Thyroid gland (tissue), 4 donors: Measurements from ENCODE around the gene SHANK3. TPM values are rescaled to one million over a fixed set of nuclear protein-coding genes. Genes with fewer than 3 reads are reported as not detected.

Experiments used
- DNase-seq, 2 donors: peaks; one replicate each; pipeline ENCODE4 v3.0.0-alpha.2; 2019
- H3K27ac ChIP-seq, 3 donors: fragments of 200-600 bp; sonication (generic); 1 replicate in 2 of 3; 2 replicates in 1 of 3; pipeline ENCODE4 v1.5.1; 2016 to 2019; ENCODE audit warnings: mild to moderate bottlenecking in 1 of 3, moderate library complexity in 1 of 3
- H3K27me3 ChIP-seq: fragments of 200-600 bp; sonication (generic); one replicate; pipeline ENCODE4 v1.5.1; 2019
- H3K36me3 ChIP-seq, 2 donors: fragments of 200-600 bp; sonication (generic); one replicate each; pipeline ENCODE4 v1.5.1; 2016 to 2019
- H3K4me1 ChIP-seq, 2 donors: fragments of 200-600 bp; sonication (generic); one replicate each; pipeline ENCODE4 v1.5.1; 2017 to 2019
- H3K4me3 ChIP-seq, 3 donors: fragments of 200-600 bp; sonication (generic); replicated peaks in 1 of 3; 1 replicate in 2 of 3; 2 replicates in 1 of 3; pipeline ENCODE4 v1.5.1; 2016; ENCODE audit warnings: mild to moderate bottlenecking in 1 of 3
- H3K9me3 ChIP-seq: fragments of 200-600 bp; sonication (generic); one replicate; pipeline ENCODE4 v1.5.1; 2017
- POLR2A ChIP-seq, 2 donors: fragments of 450-650 bp; IDR thresholded peaks; one replicate each; pipeline ENCODE4 v1.6.1; 2017; ENCODE audit warnings: antibody characterized with exemption in 2 of 2, mild to moderate bottlenecking in 2 of 2, moderate library complexity in 1 of 2
- WGBS, 2 donors: methylation state at CpG; one replicate each; pipeline ENCODE4 v1.1.5; 2017; 5-methylcytosine and 5-hydroxymethylcytosine counted together
- intact Hi-C: fragments of 100-400 bp; cut with DNase I; formaldehyde crosslinking; loops from one replicate; pipeline ENCODE4 v1.15.1; 2023
- total RNA-seq, 4 donors: library from RNA; depleted of rRNA; stranded (reverse); fragments of >200 nt; gene quantifications; one replicate each; pipeline ENCODE4 v1.2.3, GENCODE V29; 2016
- TF ChIP-seq, protein P1 (sequence below), 6 experiments: fragments of 200-600 bp in 3 of 6; fragments of 450-650 bp in 3 of 6; sonication (generic) in 3 of 6; IDR thresholded peaks; one replicate each; pipeline ENCODE4 v1.5.1; 2016 to 2019; ENCODE audit warnings: antibody characterized with exemption in 6 of 6, mild to moderate bottlenecking in 2 of 6, inconsistent platforms in 1 of 6, moderate library complexity in 1 of 6

The SHANK3 gene
- total RNA-seq, 4 donors from 2014 or later = 11.5 to 23.0 (median 17.7) TPM

DNA sequence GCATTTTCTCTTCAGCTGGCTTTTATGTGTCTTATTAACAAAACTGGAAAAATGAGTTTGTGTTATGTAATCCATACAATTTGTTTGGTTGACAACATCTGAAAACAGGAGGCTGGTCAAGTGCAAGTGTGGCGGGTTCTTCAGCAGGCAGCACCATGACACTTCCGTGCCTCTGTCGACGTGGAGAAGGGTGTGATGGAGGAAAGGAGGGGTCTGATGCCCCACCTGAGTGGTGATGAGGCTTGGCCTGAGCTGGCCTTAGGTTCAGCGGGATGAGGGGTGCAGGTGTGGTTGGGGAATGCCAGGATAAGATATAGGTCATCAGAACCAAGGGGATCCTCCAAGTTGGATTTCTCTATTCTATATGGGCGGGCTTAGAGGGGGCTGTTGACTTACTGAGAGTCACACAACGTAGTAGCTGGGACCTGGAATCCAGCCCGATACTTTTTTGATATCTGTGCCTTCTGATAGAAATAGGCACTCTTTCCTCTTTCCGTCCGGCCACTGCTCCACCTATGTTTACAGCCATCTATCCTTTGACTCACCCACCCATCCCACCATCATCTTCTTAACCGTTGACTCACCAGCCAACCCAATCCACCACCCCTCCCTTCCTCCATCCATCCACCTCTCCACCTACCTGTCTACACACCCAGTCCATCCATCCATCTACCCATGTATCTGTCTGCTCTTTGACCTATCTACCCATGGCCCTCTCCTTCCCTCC lies 29.0 kb downstream of the SHANK3 start:
- DNase-seq = no peak
- Histone ChIP-seq H3K9me3 (no peaks in the 10 kb centered on the region), H3K36me3 (no peaks in the 10 kb centered on the region), H3K27ac (no peak overlapping the region), H3K27me3 (no peaks in the 10 kb centered on the region), H3K4me1 (peaks cover 20 to 28% of the 10 kb centered on the region in 2 donors), H3K4me3 (no peak overlapping the region)
- WGBS, 2 donors = 81 to 84% methylated on average over 11 of the region's 11 CpGs
- intact Hi-C loops = no loop called here
- TF ChIP-seq POLR2A (IDR thresholded peaks at IDR 0.05) = no peak
- TF ChIP-seq, protein P1, sequence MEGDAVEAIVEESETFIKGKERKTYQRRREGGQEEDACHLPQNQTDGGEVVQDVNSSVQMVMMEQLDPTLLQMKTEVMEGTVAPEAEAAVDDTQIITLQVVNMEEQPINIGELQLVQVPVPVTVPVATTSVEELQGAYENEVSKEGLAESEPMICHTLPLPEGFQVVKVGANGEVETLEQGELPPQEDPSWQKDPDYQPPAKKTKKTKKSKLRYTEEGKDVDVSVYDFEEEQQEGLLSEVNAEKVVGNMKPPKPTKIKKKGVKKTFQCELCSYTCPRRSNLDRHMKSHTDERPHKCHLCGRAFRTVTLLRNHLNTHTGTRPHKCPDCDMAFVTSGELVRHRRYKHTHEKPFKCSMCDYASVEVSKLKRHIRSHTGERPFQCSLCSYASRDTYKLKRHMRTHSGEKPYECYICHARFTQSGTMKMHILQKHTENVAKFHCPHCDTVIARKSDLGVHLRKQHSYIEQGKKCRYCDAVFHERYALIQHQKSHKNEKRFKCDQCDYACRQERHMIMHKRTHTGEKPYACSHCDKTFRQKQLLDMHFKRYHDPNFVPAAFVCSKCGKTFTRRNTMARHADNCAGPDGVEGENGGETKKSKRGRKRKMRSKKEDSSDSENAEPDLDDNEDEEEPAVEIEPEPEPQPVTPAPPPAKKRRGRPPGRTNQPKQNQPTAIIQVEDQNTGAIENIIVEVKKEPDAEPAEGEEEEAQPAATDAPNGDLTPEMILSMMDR (IDR thresholded peaks at IDR 0.05) = no peak

DNA sequence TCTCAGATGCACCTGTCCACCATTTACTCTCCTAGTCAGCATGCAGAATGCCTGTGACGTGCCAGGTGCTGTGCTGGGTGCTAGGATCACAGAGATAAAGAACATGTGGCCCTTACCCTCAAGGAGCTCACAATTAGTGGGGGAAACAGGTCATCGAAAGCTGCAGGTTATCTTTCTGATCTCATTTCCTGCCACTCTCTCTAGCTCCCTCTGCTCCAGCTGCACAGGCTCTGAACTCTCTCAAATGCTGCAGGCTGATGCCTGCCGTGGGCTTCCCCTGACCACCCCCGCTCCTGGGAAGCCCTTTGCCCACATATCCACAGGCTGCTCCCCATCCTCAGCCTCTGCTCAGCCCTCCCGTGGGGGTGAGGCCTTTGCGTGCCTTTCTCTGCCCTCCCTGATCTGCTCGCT lies 29.6 kb downstream of the SHANK3 start:
- intact Hi-C loops = no loop called here
- Histone ChIP-seq H3K27ac (no peak overlapping the region), H3K4me3 (no peak overlapping the region), H3K36me3 (no peaks in the 10 kb centered on the region), H3K27me3 (no peaks in the 10 kb centered on the region), H3K9me3 (no peaks in the 10 kb centered on the region), H3K4me1 (peaks cover 15 to 22% of the 10 kb centered on the region in 2 donors)
- TF ChIP-seq, protein P1 (IDR thresholded peaks at IDR 0.05) = no peak
- no peak for DNase-seq
- WGBS, 2 donors = 70 to 73% methylated on average over 7 of the region's 7 CpGs

DNA sequence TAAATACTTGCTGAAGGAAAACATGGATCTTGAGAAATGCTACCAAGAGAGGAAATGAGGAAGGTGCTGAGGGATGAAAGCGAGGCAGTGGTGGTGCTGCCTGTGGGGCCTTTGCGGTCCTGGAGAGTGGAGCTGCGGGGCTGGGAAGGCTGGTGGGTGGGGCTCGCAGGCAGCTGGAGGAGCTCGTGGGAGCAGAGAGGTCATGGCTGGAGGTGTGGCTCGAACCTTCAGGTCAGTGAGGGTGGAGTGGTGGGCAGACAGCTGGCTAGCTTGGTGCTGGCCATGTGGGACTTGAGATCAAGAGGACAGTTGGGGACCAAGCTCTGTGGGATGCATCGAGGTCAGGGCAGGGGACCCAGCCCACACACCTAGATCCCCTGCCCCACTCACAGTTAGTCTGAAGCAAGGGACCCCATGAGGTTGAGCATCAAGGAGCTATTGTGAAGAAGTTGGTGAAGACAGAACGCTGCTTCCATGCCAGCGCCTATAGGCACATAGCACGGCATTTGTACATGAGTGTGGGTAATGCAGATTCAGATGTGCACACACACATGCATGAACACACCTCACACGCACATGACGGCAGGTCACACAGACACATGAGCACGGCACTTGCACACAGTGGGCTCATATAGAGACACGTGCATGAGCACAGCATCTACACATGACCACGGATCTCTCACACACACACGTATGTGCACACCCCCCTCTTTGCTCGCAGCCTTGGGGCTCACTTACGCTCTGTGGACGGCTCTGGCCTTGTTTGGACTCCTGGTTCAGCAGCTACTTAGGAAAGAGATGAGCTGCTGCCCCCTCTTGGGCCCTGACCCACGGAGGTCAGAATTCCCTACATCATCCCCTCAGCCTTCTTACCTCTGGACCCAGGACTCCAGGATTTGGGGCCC lies 30.4 kb downstream of the SHANK3 start:
- TF ChIP-seq, protein P1 (IDR thresholded peaks at IDR 0.05) = no peak
- TF ChIP-seq POLR2A (IDR thresholded peaks at IDR 0.05) = no peak
- DNase-seq = no peak
- no peaks in the 10 kb centered on the region for H3K36me3 ChIP-seq
- no peaks in the 10 kb centered on the region for H3K9me3 ChIP-seq
- intact Hi-C loops = no loop called here
- H3K4me3 ChIP-seq = no peak overlapping the region
- no peak overlapping the region for H3K27ac ChIP-seq
- 85 to 88% methylated on average over 20 of the region's 20 CpGs for WGBS, 2 donors
- no peaks in the 10 kb centered on the region for H3K27me3 ChIP-seq
- peaks cover 11 to 18% of the 10 kb centered on the region in 2 donors for H3K4me1 ChIP-seq

DNA sequence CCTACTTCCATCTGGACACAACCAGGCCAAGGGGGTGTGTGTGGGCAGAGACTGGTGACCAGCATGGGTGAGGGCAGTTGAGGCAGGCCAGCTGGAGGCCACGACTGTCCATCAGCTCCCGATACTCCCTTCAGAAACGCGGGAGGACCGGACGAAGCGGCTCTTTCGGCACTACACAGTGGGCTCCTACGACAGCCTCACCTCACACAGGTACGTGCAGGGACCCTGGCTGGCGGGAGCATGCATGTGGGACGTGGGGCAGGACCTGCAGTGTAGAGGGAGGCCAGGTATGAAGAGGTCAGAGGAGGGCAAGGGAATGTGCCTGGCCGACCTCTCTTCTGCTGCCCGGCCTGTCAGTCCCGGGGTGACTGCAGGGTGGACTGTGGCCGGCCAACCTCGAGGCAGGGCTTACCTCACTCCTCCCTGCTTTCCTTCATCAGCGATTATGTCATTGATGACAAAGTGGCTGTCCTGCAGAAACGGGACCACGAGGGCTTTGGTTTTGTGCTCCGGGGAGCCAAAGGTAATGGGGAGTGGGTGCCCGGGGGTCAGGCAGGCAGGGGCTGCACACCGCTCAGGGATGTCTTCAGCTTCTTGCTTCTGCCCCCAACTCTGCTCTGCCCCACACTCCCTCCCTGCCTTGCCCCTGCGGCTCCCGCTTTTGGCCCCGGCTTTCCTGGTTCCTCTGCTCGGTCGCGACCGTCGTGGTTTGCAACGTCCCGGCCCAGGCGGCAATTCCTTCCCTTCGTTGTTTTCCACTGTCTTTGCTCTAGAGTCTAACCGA lies 31.3 kb downstream of the SHANK3 start:
- intact Hi-C loops = no loop called here
- H3K4me3 ChIP-seq = no peak overlapping the region
- no peak for TF ChIP-seq POLR2A (IDR thresholded peaks at IDR 0.05)
- TF ChIP-seq, protein P1 (IDR thresholded peaks at IDR 0.05) = no peak
- H3K9me3 ChIP-seq = no peaks in the 10 kb centered on the region
- WGBS, 2 donors = 90 to 91% methylated on average over 34 to 35 of the region's 36 CpGs
- H3K36me3 ChIP-seq = no peaks in the 10 kb centered on the region
- no peaks in the 10 kb centered on the region for H3K27me3 ChIP-seq
- no peak overlapping the region for H3K27ac ChIP-seq
- H3K4me1 ChIP-seq = peaks cover 7 to 15% of the 10 kb centered on the region in 2 donors
- no peak for DNase-seq
